ENCODE data around the gene MPO.

The MPO gene, protein sequence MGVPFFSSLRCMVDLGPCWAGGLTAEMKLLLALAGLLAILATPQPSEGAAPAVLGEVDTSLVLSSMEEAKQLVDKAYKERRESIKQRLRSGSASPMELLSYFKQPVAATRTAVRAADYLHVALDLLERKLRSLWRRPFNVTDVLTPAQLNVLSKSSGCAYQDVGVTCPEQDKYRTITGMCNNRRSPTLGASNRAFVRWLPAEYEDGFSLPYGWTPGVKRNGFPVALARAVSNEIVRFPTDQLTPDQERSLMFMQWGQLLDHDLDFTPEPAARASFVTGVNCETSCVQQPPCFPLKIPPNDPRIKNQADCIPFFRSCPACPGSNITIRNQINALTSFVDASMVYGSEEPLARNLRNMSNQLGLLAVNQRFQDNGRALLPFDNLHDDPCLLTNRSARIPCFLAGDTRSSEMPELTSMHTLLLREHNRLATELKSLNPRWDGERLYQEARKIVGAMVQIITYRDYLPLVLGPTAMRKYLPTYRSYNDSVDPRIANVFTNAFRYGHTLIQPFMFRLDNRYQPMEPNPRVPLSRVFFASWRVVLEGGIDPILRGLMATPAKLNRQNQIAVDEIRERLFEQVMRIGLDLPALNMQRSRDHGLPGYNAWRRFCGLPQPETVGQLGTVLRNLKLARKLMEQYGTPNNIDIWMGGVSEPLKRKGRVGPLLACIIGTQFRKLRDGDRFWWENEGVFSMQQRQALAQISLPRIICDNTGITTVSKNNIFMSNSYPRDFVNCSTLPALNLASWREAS

DNA sequence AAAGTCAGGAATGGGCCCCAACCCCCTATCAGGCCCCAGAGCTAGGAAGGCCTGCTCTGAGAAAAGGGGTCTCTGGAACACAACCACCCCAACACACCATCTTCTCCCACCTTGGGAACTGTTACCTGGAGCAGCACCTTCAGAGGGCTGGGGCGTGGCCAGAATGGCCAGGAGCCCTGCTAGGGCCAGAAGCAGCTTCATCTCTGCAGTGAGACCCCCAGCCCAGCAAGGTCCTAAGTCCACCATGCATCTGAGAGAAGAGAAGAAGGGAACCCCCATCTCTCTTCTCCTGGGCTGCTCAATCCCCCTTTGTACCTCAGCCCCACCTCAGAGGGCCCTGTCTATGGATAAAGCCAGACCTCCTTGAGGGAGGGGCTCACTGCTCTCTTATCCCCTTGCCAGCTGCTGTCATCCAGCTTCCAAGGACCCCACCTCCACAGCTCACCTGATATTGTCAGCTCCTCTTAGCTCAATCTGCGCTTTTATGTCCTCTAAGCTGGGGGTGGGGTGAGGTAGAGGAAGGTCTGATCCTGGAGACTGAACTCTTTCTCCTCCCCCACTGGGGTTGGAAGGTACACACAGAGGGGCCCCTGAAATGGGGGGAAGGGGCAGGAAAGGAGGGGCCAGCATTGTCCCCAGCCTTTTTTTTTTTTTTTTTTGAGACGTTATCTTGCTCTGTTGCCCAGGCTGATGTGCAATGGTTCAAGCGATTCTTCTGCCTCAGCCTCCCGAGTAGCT, at the start of gene MPO:
MPO (minus strand) TSS at position 456 of the 738 bp plus-strand sequence; CDS start at position 279, 177 bp downstream.
- no peak for DNase-seq (ENCODE audit: low read depth)
- no peak for TF ChIP-seq CTCF (conservative IDR thresholded peaks at IDR 0.05; ENCODE audit: low read depth, low read length)
- H3K4me3 ChIP-seq (ENCODE audit: low read length): no peak within 1 kb of the TSS

DNA sequence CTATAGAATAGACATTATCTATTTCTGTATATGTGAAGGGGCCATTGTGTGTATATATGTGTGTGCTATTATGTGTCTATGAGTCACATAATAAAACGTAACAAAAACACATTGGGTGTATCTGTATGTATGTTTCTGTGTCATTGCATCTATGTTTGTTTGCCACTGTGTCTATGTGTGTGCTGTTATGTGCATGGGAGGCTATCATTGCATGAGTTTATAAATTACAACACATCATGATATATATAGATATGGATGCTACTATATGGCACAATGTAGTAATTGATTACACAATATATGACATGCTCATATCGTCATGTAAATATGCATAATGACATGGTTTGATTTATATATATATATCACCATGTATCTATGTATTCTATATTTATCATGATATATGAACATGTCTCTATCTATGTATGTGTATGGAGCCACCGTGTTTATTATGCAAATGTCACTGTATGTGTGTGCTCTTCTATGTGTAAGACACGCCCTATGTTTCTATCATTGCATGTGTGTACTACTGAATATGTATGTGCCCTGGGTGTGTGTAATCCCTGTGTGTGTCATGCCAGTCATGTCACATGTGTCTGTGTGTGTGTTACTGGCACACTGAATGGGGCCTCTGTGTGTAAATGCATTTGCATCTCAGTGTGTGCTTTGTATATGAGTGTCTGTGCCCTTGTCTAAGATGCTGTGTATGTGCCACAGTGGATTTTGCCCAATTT, 49.2 kb upstream of the MPO start:
- no peak overlapping the region for H3K4me3 ChIP-seq (ENCODE audit: low read length)
- TF ChIP-seq CTCF (conservative IDR thresholded peaks at IDR 0.05; ENCODE audit: low read depth, low read length): no peak
- DNase-seq (ENCODE audit: low read depth): no peak

DNA sequence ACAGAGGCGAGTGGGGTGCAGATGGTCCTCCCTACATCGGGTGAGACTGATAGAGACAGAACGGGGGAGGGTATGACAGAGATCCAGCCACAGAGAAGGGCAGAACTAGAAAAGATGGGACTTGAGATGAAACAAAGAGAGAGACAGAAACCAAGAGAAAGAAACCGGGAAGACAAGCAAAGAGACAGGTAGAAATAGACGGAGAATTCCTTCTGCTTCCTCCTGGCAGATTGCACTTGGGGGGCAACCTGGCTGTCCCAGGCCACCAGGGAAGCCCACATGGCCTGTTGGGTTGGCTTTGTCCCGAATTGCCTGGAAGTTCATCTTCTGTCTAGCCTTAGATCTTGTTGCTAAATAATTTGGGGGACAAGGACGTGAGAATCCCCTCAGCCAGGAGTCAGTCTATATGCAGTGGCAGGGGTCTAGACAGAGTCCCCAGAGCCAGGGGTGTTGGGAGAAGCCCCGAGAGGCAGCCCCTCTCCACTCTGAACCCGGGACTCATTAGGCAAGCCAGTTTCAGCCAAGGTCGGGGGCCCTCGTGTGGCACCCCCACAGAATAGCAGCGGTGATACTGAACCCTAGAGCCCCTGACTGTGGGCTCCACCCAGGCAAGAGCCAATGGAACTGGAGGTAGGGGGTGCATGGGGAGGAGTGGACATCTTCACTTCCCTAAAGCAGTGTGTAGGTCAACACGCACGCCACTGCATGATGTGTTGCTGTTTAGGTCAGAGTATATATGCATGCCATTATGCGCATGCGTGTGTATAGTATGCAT, 48.5 kb upstream of the MPO start:
- TF ChIP-seq CTCF (conservative IDR thresholded peaks at IDR 0.05; ENCODE audit: low read depth, low read length): peak; percentile 46

DNA sequence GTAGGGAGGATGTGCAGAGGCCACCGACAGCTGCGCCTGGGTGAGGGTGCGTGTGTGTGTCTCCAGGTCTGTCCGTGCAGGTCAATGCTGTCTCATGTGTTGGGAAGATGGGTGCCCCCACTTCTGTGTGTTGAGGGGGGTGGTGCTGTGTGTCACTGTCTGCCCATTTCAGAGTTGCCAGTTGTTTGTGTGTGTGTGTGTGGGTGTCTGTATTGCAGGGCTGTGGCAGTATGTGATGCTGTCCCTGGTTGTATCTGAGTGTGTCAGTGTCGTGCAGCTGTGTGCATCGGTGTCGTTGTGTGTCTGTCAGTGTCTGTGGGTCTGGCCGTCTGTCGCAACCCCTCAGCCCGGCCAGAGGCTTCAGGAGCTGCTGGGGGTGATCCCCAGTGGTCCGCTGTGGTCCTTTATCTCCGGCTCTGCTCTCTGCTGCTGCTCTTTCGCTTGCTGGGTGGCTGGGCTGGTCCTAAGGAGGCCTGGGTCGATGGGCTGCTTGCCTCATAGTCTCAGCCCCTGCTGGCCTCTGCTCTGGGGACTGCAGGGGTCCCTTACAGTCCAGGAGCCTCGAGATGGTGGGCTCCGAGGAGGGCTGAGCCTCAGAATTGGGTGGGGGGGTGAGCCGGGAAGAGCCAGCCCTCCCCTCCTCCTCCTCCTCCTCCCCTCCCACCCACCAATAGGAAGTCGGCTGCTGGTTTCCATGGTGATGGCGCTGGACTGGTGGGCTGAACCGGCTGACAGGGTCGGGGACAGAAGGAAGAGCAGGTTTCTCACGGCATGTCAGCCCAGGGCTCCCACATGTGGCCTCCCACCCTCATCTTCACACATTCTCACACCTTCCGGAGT, 47.7 kb upstream of the MPO start, which contains the start of gene TSPOAP1:
TSPOAP1 (minus strand) TSS at position 601 of the 840 bp plus-strand sequence. CDS start 875 bp downstream, outside the sequence.
- H3K4me3 ChIP-seq (ENCODE audit: low read length): no peak within 1 kb of the TSS
- no peak for DNase-seq (ENCODE audit: low read depth)
- no peak for TF ChIP-seq CTCF (conservative IDR thresholded peaks at IDR 0.05; ENCODE audit: low read depth, low read length)

More for the DNA sequence above, 48.5 kb upstream of the MPO start:
- no peak for DNase-seq (ENCODE audit: low read depth)
- H3K4me3 ChIP-seq (ENCODE audit: low read length): no peak overlapping the region

DNA sequence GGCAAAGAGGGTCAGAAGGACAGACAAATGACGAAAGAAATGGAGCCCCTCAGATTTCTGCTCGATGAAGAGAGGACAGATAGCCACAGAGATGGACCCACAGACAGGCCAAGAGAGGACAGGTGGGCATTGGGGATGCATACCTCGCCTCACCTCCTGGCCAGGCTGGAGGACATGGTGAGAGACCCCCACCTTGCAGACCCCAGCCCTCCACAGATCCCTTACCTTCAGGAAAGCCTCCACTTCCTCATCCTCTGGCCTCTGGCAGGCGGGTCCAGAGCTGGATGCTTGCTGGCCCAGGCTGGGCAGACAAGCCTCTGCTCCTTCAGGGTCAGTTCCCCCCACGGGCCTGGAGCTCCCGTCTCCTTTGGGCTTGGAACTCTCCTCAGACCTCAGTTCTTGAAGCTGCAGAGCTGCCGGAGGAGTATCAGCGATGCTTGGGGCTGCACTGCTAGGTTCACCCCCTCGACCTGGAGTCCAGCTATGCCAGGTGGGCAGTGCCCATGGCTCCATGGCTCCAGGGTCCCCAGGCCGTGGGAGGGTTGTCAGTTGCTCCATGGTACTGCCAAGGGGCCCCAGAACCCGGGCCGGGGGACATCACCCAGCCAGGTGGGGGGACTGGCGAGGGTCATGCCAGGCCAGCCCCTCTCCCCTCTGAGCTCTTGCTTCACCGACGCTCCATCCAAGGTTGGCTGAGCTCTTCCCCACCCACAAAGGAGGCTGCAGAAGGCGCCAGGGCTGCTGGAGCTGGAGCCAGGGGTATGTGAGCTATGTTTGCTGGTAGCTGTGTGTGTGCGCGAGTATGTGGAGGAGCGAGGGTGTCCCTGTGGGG, 46.8 kb upstream of the MPO start:
- DNase-seq (ENCODE audit: low read depth): no peak
- no peak overlapping the region for H3K4me3 ChIP-seq (ENCODE audit: low read length)
- no peak for TF ChIP-seq CTCF (conservative IDR thresholded peaks at IDR 0.05; ENCODE audit: low read depth, low read length)
